NCI-H146 treated with DMSO at 0.1 percent for 48 hours (cell line): Measurements from ENCODE around the gene RFNG.

ENCODE experiments used
- DNase-seq: peaks from one replicate; lab custom pipeline; 2025; ENCODE audit not compliant: unreplicated experiment; lab: John Stamatoyannopoulos, UW

RFNG gene

GRCh38 chr17:82004517-82005455, 46.8 kb downstream of the RFNG start:
- DNase-seq, result no peak

DNA sequence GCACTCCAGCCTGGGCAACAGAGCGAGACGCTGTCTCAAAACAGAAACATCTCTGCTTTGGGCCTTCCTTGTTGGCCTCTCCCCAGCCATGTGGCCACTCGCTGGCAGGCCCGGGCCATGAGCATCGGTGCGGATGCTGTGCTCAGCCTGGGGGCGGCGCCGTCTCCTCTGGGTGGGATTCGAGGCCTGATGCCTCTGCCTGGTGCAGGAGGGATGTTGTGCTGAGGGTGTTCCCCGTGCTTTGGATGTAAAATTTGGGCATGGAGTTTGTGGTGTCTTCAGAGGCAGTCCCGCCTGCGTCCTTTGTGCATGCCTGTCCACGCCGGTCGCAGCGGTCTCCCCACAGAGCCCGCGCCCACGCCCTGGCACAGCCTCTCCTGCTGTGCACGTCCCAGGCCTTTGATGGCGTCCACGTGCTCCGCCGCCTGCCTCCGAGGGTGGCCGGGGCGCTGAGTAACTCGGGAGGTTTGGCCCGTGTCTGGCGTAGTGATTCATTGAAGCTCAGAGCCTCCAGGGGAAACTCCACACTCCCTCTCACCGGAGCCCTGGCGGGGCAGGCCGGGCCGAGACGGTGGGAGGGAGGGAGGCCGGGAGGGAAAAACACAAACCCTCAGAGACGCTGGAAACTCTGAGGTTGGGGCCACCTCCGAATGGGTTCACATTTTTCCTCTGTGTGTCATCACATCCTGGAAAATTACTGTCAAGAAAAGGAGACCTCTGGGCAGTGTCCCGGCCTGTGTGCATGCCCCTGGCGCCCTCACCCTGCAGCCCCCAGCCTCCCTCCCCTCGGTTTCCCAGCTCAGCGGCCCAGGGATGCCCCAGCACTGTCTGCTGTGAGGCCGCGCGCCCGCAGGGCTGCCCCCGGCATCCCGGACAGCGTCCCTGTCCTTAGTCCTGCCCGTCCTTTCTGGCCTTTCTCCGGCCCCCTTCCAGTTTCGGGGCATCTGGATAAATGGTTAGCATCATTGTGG, 47.9 kb downstream of the RFNG start:
- DNase-seq, result no peak

- no peak for DNase-seq
These were observed 50.0 kb downstream of the RFNG start for GRCh38 chr17:82001571-82002056.

DNA sequence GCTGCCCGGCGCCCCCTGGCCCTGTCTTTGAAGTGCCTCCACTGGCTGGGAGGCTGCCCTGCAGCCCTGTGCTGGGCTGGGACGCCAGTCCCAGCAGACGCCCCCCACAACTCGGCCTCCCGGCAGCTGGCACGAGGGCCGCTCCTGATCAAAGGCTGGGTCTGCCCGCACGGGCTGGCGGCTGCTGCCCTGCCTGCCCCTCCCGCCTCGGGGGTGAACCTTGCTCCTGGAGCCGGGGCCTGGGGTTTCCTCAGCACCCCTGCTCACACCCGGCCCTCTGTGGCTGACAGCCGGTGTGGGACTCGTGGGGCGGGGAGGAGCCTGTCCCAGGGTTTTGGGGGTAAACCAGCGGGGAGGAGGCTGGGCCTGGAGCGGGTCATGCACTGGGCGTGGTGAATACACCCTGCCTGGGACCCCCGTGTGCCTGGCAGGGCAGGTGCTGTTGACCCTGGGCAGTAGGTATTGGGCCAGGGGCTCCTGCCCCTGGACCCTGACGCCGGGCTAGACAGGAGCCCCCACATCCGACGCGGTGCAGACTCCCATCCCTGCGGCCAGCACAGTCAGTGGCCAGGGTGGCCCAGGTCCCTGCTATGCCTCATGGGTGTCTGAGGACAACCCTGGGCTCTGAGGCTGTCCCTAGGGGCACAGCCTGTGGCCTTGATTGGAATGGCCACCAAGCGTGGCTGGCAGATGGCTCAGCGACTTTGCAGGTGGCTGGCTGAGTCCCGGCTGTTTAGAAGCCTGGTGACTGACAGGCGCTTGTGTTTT, 50.6 kb downstream of the RFNG start:
- DNase-seq, result no peak

DNA sequence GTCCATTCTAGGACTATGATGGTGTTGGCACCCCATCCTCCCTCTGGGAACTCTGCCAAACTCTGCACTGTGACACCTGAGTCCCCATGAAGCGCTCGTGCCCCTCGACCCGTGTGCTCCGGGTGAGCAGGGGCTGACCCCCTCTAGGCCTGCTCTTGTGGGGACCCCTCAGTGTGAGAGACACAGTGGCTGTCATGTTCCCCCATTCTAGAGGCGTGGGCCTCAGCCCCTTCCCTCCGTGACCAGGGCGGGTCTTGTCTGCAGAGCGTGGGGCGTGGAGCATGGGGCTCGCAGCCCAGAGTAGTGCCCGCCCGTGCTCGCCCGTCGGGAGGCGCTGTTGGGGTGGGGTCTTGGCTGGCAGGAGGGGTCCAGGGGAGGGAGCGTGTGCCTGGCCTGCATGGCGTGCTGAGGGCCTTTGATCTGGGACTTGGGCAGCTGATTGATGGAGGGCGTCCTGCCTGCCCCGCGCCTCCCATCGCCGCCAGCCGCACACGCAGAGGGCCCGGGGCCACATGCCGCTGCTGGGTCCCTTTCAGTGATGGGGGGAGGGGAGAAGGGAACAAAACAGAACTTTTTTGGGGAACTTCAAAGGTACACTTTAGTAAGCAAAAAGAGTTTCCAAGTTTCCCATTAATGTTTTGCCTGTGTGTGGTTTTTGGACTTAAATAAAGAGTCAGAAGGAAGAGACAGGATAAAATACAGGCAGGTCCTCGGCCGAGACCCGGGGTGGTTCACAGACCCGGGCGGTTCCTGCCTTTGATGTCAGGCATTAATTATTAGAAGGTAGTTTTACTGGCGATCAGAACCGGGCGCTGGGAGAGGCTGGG, 51.4 kb downstream of the RFNG start:
- no peak for DNase-seq

- DNase-seq, result no peak
These were observed 52.0 kb downstream of the RFNG start for GRCh38 chr17:81999587-81999975.

DNA sequence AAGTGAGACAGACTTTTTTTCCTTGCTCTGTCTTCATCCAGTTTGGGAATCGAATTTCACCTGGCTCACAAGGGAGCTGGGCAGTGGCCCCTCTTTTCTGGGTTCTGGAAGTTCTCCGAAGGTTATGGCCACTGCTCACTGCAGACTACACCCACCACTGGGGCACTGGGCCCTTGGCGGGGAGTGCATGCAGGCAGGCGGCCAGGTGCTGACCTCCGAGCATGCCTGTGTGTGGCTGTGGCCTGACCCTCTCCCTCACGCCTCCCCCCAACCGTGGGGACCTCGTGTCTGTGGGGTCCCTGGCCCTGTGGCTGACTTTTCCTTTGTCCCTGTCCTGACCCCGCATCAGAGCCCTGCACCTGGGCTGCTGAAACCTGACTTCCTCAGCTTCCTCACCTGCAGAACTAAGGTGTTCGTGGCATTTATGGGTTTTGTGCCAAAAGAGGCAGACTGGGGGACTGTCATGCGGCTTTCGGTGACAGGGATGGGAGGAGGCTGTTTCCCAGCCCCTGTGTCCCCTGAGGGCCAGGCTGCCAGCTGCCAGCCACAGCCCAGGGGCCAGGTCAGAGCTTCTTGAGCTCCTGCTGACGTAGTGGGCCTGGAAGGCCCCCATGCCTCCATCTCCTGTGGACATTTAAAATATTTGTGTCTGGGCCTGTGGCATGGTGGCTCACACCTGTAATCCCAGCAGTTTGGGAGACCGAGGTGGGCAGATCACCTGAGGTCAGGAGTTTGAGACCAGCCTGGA, 52.7 kb downstream of the RFNG start:
- DNase-seq, result no peak

GRCh38 chr17:81998212-81998611, 53.4 kb downstream of the RFNG start:
- DNase-seq, result no peak
